ENCODE results near the gene GAB1.

DNA sequence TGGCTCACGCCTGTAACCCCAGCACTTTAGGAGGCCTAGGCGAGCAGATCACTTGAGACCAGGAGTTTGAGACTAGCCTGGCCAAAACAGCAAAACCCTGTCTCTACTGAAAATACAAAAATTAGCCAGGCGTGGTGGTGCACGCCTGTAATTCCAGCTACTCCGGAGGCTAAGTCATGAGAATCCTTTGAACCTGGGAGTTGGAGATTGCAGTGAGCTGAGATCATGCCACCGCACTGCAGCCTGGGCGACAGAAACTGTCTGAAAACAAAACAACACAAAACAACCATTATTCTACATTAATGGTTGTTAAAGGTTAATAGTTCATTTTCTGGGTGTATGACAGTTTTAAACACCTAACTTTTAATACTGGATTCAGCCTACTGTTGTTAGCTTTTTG is 175.2 kb downstream of the GAB1 start:
- TF ChIP-seq, protein P1, sequence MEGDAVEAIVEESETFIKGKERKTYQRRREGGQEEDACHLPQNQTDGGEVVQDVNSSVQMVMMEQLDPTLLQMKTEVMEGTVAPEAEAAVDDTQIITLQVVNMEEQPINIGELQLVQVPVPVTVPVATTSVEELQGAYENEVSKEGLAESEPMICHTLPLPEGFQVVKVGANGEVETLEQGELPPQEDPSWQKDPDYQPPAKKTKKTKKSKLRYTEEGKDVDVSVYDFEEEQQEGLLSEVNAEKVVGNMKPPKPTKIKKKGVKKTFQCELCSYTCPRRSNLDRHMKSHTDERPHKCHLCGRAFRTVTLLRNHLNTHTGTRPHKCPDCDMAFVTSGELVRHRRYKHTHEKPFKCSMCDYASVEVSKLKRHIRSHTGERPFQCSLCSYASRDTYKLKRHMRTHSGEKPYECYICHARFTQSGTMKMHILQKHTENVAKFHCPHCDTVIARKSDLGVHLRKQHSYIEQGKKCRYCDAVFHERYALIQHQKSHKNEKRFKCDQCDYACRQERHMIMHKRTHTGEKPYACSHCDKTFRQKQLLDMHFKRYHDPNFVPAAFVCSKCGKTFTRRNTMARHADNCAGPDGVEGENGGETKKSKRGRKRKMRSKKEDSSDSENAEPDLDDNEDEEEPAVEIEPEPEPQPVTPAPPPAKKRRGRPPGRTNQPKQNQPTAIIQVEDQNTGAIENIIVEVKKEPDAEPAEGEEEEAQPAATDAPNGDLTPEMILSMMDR (IDR thresholded peaks at IDR 0.05) = no peak
- no peak for TF ChIP-seq POLR2A (IDR thresholded peaks at IDR 0.05)
